Measurements from ENCODE around the gene SON. TPM values are rescaled to one million over a fixed set of nuclear protein-coding genes. Genes with fewer than 3 reads are reported as not detected.

Gene SON
- total RNA-seq, 1 donor from 2014 or later, result 123 TPM

DNA sequence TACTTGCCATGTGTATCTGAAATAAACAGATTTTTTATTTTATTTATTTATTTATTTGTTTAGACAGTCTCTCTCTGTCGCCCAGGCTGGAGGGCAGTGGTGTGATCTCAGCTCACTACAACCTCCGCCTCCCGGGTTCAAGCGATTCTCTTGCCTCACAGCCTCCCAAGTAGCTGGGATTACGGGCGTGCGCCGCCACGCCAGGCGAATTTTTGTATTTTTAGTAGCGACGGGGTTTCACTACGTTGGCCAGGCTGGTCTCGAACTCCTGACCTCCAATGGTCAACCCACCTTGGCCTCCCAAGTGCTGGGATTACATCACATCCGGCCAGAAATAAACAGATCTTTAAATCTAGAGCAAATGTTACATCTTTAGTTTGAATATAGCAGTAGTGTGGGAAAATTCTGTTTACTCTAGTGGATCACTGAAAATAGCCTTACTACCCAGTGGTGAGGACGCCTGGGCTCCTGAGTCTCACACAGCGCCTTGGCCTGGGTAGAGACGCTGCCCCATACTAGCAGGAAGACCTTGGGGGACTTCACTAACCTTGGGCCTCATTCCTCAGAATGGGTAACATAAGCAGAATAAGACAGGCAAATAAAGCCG is 1.6 kb upstream of the SON start:
- no peak for DNase-seq
- intact Hi-C loops (cut with DNase I), result no loop called here
- ATAC-seq (ENCODE audit: poor library complexity), result no peak

DNA sequence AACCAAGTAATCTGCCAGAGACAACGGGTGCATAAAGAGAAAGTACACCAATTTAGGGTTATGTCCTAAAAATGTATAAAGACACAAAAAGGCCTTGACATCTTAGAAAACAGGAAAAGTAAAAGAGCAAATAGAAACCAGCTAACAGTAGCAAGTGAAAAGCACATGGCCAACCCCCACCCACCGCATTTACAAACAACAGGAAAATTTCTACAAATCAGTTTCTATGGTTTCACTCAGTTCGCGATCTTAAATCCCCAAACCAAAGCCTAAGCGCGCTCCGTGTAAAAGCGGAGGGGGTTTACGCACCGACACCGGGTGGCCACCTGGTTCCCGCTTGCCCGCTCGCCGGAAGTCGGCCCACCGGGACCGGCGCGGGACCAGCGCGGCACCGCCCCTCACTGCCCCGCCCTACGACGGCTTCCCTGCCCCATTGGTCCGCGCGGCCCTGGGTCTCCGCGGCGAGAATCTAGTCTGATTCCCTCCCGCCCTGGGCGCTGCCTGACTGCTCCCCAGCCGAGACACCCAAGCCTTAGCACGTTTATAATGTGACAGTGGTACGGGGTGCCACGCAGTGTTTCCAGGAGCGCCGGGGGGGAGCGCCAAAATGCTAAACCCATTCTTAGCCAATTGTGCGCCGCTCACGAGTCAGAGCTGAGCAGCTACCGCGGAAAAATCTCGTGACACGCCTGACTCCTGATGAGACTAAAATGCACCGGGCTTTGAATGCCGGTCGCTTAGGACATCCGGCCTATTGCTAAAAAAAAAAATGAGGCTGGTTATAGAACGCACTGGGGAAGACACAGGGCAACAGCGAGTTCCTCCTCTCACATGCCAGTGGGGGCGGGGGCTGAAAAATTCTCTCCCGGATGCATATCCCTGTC is 840 bp upstream of the SON start, which contains the start of gene GART:
GART (minus strand) TSS at position 362 of the 884 bp plus-strand sequence. CDS start 2,802 bp downstream, outside the sequence.
- peak; percentile 91 for ATAC-seq (ENCODE audit: poor library complexity)
- intact Hi-C loops (cut with DNase I), result no loop called here
- peak; percentile 90 for DNase-seq

DNA sequence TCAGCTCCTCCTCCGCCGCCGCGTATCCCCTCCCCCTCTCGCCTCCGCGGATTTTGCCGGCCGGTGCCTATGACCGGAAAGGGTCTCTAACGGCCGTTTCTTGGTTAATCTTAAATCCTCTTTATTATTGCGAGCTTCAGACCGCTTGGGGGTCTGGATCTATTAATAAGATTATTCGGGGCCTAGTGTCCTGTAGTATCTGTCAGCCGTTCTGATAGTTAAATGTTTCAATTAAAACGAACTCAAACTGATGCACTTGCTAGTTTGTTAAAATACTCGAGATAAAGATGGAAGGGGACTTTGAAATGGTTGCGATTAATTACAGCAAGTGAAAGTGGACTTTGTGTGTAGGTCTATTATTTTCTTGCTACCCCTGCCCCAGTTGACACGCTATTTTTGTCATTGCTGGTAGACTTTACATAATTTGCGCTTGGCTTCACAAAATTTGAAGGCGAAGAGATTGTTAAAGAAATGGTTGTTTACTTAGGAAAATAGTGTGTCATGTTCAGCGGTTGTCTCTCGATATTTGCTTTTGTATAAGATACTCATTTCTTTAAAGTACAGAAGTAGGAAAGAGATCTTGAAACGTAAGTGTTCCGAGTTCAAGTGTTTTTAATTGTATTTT is 779 bp downstream of the SON start:
- intact Hi-C loops (cut with DNase I), result no loop called here
- no peak for DNase-seq
- ATAC-seq (ENCODE audit: poor library complexity), result peak; percentile 48

DNA sequence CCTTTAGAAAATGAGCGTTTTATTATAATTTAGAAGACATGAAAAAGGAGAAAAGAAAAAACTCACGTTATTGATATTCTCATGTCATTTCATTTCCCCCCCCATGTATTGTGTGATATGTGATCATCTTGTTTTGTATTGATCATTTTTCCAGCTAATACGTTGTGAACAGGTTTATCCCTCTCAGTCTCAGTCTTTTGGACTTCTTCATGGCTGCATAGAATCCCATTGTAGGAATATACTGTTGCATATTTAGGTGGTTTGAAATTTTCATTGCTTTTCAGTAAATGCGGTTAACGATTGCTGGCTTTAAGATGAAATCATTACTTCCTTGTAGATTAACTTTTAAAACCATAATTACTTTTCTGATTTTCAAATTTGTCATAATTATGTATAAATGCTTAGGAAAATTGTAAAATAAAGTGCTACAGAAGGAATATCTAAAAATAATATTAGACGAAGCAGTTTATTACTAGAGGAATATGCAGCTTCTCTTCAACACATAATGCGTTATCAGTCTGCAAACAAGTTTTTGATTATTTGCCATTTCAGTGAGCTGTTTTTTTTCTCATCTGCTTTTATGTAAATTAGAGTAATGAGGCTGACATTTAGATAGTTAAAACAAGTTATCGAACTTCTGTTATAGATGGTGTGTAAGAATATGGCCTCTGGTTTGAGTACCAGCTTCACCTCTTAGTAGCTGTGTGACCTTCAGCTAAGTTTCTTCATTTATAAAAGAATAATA is 1.8 kb downstream of the SON start:
- ATAC-seq (ENCODE audit: poor library complexity), result no peak
- intact Hi-C loops (cut with DNase I), result no loop called here
- DNase-seq, result no peak

DNA sequence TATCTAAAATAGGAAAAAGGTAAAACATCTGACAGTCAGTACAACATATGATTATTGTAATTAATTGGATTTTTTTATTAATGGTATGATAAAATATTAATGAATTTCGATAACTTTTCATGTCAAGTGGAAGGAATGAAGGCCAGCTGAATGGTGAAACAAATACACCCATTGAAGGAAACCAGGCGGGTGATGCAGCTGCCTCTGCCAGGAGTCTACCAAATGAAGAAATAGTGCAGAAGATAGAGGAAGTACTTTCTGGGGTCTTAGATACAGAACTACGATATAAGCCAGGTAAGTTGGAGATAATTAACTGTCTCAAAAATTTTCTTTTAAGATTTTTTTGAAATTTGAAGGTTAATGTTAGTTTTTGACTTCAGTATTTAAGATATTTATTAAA is 3.2 kb downstream of the SON start:
- intact Hi-C loops (cut with DNase I), result no loop called here
- no peak for ATAC-seq (ENCODE audit: poor library complexity)
- DNase-seq, result no peak

DNA sequence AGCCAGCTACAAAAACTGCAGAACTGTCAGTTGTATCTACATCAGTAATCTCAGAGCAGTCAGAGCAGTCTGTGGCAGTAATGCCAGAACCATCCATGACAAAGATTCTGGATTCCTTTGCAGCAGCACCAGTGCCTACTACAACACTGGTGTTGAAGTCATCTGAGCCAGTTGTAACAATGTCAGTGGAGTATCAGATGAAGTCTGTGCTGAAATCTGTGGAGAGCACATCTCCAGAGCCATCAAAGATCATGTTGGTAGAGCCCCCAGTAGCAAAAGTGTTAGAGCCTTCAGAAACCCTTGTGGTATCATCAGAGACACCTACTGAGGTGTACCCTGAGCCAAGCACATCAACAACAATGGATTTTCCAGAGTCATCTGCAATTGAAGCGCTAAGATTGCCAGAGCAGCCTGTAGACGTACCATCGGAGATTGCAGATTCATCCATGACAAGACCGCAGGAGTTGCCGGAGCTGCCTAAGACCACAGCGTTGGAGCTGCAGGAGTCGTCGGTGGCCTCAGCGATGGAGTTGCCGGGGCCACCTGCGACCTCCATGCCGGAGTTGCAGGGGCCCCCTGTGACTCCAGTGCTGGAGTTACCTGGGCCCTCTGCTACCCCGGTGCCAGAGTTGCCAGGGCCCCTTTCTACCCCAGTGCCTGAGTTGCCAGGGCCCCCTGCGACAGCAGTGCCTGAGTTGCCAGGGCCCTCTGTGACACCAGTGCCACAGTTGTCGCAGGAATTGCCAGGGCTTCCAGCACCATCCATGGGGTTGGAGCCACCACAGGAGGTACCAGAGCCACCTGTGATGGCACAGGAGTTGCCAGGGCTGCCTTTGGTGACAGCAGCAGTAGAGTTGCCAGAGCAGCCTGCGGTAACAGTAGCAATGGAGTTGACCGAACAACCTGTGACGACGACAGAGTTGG is 7.3 kb downstream of the SON start:
- DNase-seq, result no peak
- ATAC-seq (ENCODE audit: poor library complexity), result peak; percentile 11
- intact Hi-C loops (cut with DNase I), result no loop called here

DNA sequence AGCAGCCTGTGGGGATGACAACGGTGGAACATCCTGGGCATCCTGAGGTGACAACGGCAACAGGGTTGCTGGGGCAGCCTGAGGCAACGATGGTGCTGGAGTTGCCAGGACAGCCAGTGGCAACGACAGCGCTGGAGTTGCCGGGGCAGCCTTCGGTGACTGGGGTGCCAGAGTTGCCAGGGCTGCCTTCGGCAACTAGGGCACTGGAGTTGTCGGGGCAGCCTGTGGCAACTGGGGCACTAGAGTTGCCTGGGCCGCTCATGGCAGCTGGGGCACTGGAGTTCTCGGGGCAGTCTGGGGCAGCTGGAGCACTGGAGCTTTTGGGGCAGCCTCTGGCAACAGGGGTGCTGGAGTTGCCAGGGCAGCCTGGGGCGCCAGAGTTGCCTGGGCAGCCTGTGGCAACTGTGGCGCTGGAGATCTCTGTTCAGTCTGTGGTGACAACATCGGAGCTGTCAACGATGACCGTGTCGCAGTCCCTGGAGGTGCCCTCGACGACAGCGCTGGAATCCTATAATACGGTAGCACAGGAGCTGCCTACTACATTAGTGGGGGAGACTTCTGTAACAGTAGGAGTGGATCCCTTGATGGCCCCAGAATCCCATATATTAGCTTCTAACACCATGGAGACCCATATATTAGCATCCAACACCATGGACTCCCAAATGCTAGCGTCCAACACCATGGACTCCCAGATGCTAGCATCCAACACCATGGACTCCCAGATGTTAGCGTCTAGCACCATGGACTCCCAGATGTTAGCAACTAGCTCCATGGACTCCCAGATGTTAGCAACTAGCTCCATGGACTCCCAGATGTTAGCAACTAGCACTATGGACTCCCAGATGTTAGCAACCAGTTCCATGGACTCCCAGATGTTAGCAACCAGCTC is 8.2 kb downstream of the SON start:
- ATAC-seq (ENCODE audit: poor library complexity) (no peak), DNase-seq (no peak)
- intact Hi-C loops (cut with DNase I), result no loop called here

DNA sequence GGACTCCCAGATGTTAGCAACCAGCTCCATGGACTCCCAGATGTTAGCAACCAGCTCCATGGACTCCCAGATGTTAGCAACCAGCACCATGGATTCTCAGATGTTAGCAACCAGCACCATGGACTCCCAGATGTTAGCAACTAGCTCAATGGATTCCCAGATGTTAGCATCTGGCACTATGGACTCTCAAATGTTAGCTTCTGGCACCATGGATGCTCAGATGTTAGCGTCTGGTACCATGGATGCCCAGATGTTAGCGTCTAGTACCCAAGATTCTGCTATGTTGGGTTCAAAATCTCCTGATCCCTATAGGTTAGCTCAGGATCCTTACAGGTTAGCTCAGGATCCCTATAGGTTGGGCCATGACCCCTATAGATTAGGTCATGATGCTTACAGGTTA is 8.8 kb downstream of the SON start:
- intact Hi-C loops (cut with DNase I), result no loop called here
- ATAC-seq (ENCODE audit: poor library complexity), result no peak
- DNase-seq, result no peak

DNA sequence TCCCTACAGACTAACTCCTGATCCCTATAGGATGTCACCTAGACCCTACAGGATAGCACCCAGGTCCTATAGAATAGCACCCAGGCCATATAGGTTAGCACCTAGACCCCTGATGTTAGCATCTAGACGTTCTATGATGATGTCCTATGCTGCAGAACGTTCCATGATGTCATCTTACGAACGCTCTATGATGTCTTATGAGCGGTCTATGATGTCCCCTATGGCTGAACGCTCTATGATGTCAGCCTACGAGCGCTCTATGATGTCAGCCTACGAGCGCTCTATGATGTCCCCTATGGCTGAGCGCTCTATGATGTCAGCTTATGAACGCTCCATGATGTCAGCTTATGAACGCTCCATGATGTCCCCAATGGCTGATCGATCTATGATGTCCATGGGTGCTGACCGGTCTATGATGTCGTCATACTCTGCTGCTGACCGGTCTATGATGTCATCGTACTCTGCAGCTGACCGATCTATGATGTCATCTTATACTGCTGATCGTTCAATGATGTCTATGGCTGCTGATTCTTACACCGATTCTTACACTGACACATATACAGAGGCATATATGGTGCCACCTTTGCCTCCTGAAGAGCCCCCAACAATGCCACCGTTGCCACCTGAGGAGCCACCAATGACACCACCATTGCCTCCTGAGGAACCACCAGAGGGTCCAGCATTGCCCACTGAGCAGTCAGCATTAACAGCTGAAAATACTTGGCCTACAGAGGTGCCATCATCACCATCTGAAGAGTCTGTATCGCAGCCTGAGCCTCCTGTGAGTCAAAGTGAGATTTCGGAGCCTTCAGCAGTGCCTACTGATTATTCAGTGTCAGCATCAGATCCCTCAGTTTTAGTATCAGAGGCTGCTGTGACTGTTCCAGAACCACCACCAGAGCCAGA is 9.5 kb downstream of the SON start:
- no peak for DNase-seq
- intact Hi-C loops (cut with DNase I), result no loop called here
- no peak for ATAC-seq (ENCODE audit: poor library complexity)

DNA sequence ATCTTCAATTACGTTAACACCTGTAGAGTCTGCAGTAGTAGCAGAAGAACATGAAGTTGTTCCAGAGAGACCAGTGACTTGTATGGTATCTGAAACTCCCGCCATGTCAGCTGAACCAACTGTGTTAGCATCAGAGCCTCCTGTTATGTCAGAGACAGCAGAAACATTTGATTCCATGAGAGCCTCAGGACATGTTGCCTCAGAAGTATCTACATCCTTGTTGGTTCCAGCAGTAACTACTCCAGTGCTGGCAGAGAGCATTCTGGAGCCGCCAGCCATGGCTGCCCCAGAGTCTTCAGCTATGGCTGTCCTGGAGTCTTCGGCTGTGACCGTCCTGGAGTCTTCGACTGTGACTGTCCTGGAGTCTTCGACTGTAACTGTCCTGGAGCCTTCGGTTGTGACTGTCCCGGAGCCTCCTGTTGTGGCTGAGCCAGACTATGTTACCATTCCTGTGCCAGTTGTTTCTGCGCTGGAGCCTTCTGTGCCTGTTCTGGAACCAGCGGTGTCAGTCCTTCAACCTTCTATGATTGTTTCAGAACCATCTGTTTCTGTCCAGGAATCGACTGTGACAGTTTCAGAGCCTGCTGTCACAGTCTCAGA is 10.3 kb downstream of the SON start:
- intact Hi-C loops (cut with DNase I), result no loop called here
- no peak for ATAC-seq (ENCODE audit: poor library complexity)
- no peak for DNase-seq

DNA sequence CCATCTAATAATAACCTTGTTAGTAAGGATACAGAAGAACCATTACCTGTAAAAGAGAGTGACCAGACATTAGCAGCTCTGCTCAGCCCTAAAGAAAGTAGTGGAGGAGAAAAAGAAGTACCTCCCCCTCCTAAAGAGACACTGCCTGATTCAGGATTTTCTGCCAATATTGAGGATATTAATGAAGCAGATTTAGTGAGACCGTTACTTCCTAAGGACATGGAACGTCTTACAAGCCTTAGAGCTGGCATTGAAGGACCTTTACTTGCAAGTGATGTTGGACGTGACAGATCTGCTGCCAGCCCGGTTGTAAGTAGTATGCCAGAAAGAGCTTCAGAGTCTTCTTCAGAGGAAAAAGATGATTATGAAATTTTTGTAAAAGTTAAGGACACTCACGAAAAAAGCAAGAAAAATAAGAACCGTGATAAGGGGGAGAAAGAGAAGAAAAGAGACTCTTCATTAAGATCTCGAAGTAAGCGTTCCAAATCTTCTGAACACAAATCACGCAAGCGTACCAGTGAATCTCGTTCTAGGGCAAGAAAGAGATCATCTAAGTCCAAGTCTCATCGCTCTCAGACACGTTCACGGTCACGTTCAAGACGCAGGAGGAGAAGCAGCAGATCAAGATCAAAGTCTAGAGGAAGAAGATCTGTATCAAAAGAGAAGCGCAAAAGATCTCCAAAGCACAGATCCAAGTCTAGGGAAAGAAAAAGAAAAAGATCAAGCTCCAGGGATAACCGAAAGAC is 11.6 kb downstream of the SON start:
- ATAC-seq (ENCODE audit: poor library complexity) (no peak), DNase-seq (no peak)
- intact Hi-C loops (cut with DNase I), result no loop called here

DNA sequence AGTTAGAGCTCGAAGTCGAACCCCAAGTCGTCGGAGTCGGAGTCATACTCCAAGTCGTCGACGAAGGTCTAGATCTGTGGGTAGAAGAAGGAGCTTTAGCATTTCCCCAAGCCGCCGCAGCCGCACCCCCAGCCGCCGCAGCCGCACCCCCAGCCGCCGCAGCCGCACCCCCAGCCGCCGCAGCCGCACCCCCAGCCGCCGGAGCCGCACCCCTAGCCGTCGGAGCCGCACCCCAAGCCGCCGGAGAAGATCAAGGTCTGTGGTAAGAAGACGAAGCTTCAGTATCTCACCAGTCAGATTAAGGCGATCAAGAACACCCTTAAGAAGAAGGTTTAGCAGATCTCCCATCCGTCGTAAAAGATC is 12.1 kb downstream of the SON start:
- no peak for DNase-seq

DNA sequence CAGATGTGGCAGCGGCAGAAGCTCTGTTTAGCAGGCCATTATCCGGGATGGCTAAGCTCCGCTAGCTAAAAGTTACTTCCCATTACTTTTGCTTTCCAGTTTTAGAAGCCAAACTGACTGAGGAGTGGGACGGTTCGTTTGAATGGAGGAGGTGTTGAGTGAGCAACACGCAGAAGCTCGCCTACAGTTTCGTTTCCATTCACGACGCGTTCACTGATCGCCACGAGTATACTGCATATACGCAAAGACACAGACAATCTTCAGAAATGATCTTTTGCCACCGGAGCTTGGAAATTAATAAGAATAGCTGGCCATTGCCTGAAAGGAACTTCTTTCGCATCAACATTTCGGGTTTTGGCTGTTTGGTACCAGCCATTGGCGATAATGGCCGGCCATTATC is 14.6 kb downstream of the SON start:
- intact Hi-C loops (cut with DNase I), result no loop called here
- ATAC-seq (ENCODE audit: poor library complexity), result no peak
- DNase-seq, result no peak

More for the DNA sequence above, 12.1 kb downstream of the SON start:
- no peak for ATAC-seq (ENCODE audit: poor library complexity)
- intact Hi-C loops (cut with DNase I), result no loop called here

DNA sequence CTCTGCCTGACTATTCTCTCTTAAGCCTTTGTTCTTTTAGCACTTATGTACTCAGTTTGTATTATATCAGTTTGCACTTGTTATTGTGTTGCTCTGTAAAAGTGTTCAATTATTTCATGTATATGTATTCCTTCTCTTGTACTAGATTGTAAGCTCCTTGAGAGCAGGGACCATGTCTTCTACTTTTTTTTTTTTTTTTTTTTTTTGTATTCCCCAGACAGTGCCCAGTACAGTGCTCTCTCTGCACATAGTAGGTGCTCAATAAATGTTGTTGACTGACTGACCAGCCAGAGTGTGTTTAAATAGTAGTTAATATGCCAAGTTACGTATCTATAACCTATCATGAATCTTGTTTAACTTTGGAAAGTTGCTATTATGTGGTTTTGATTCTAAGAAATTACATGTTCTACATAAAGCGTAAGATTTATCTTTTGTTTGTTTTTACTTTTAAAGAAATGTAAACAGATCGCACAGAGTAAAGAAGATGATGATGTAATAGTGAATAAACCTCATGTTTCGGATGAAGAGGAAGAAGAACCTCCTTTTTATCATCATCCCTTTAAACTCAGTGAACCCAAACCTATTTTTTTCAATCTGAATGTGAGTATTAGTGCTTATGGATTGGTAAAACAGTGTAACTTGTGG is 16.1 kb downstream of the SON start:
- ATAC-seq (ENCODE audit: poor library complexity) (no peak), DNase-seq (no peak)
- intact Hi-C loops (cut with DNase I), result no loop called here

DNA sequence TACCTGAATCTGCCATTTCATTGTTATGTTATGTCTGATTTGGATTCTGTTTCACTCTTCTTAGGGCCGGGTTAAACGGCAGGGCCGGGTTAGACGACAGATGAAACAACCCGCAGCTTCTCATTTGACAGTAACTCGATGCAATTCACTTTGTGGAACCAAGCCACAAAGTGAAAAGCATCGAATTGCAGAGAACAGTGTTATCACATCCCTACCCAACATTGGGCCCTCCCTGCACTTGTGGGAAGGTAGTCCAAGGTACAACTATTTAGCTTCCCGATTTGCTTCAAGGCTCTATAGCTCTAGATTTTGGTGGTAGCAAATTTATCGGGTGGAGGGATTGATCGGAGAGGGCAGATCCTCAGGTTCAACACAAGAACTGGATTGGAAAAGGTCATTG is 17.0 kb downstream of the SON start:
- DNase-seq (no peak), ATAC-seq (ENCODE audit: poor library complexity) (no peak)
- intact Hi-C loops (cut with DNase I), result no loop called here

All from Right ventricle myocardium superior (tissue), 1 donor.